Measurements from ENCODE around the gene OBSCN.

- TF ChIP-seq CTCF (IDR thresholded peaks at IDR 0.05) (no peak), POLR2A (IDR thresholded peaks at IDR 0.05) (no peak), EP300 (IDR thresholded peaks at IDR 0.05) (no peak)
Measured at GRCh38 chr1:228394571-228395394, 186.9 kb downstream of the OBSCN start.

Measured in sigmoid colon (tissue), 4 donors.